ENCODE results near the gene TERF2IP.

The TERF2IP gene

GRCh38 chr16:75626806-75627205, 20.8 kb upstream of the TERF2IP start:
- no peak for TF ChIP-seq ZBTB7A (IDR thresholded peaks at IDR 0.05; ENCODE audit: low read depth)
- no peak for TF ChIP-seq TAF1 (IDR thresholded peaks at IDR 0.05; ENCODE audit: low read depth)
- no peak for TF ChIP-seq USF1 (IDR thresholded peaks at IDR 0.05)
- no peak for TF ChIP-seq NFIC (IDR thresholded peaks at IDR 0.05)
- TF ChIP-seq CEBPB (IDR thresholded peaks at IDR 0.05), result no peak
- no peak for TF ChIP-seq TCF12 (IDR thresholded peaks at IDR 0.05; ENCODE audit: low read depth)

- TF ChIP-seq ZBTB7A (IDR thresholded peaks at IDR 0.05; ENCODE audit: low read depth), result no peak
- TF ChIP-seq NFIC (IDR thresholded peaks at IDR 0.05), result no peak
- no peak for TF ChIP-seq CEBPB (IDR thresholded peaks at IDR 0.05)
- no peak for TF ChIP-seq MAX (IDR thresholded peaks at IDR 0.05)
- no peak for TF ChIP-seq RAD21 (IDR thresholded peaks at IDR 0.05; ENCODE audit: low read depth)
- TF ChIP-seq USF1 (IDR thresholded peaks at IDR 0.05), result no peak
- TF ChIP-seq TCF12 (IDR thresholded peaks at IDR 0.05; ENCODE audit: low read depth), result no peak
- TF ChIP-seq YY1 (IDR thresholded peaks at IDR 0.05; ENCODE audit: low read depth), result no peak
- TF ChIP-seq TEAD4 (IDR thresholded peaks at IDR 0.05), result no peak
- no peak for TF ChIP-seq EP300 (IDR thresholded peaks at IDR 0.05; ENCODE audit: borderline replicate concordance)
- TF ChIP-seq TAF1 (IDR thresholded peaks at IDR 0.05; ENCODE audit: low read depth), result no peak
- no peak for TF ChIP-seq CREB1 (IDR thresholded peaks at IDR 0.05; ENCODE audit: low read depth)
These were observed 19.7 kb upstream of the TERF2IP start for GRCh38 chr16:75627851-75628250.

- no peak for TF ChIP-seq FOXM1 (IDR thresholded peaks at IDR 0.05; ENCODE audit: borderline replicate concordance, low read depth)
- TF ChIP-seq USF1 (IDR thresholded peaks at IDR 0.05), result no peak
- no peak for TF ChIP-seq MAX (IDR thresholded peaks at IDR 0.05)
- no peak for TF ChIP-seq RAD21 (IDR thresholded peaks at IDR 0.05; ENCODE audit: low read depth)
- no peak for TF ChIP-seq EGR1 (IDR thresholded peaks at IDR 0.05)
- no peak for TF ChIP-seq TAF1 (IDR thresholded peaks at IDR 0.05; ENCODE audit: low read depth)
- no peak for TF ChIP-seq CREB1 (IDR thresholded peaks at IDR 0.05; ENCODE audit: low read depth)
- no peak for TF ChIP-seq TCF12 (IDR thresholded peaks at IDR 0.05; ENCODE audit: low read depth)
- no peak for TF ChIP-seq REST (IDR thresholded peaks at IDR 0.05; ENCODE audit: low read depth)
- TF ChIP-seq YY1 (IDR thresholded peaks at IDR 0.05; ENCODE audit: low read depth), result no peak
- no peak for TF ChIP-seq ZBTB7A (IDR thresholded peaks at IDR 0.05; ENCODE audit: low read depth)
- TF ChIP-seq CEBPB (IDR thresholded peaks at IDR 0.05), result no peak
- no peak for TF ChIP-seq NFIC (IDR thresholded peaks at IDR 0.05)
- no peak for TF ChIP-seq EP300 (IDR thresholded peaks at IDR 0.05; ENCODE audit: borderline replicate concordance)
- TF ChIP-seq TEAD4 (IDR thresholded peaks at IDR 0.05), result no peak
These were observed 19.2 kb upstream of the TERF2IP start for GRCh38 chr16:75628351-75628750.

GRCh38 chr16:75629132-75629531, 18.4 kb upstream of the TERF2IP start:
- TF ChIP-seq FOXM1 (IDR thresholded peaks at IDR 0.05; ENCODE audit: borderline replicate concordance, low read depth) (no peak), CREB1 (IDR thresholded peaks at IDR 0.05; ENCODE audit: low read depth) (no peak), TAF1 (IDR thresholded peaks at IDR 0.05; ENCODE audit: low read depth) (no peak), TCF12 (IDR thresholded peaks at IDR 0.05; ENCODE audit: low read depth) (no peak), REST (IDR thresholded peaks at IDR 0.05; ENCODE audit: low read depth) (no peak), CEBPB (IDR thresholded peaks at IDR 0.05) (no peak), RAD21 (IDR thresholded peaks at IDR 0.05; ENCODE audit: low read depth) (no peak), EGR1 (IDR thresholded peaks at IDR 0.05) (no peak)

GRCh38 chr16:75630052-75630451, 17.5 kb upstream of the TERF2IP start:
- TF ChIP-seq USF1 (IDR thresholded peaks at IDR 0.05), result no peak
- TF ChIP-seq CREB1 (IDR thresholded peaks at IDR 0.05; ENCODE audit: low read depth), result no peak
- no peak for TF ChIP-seq YY1 (IDR thresholded peaks at IDR 0.05; ENCODE audit: low read depth)
- no peak for TF ChIP-seq MAX (IDR thresholded peaks at IDR 0.05)
- no peak for TF ChIP-seq CEBPB (IDR thresholded peaks at IDR 0.05)
- no peak for TF ChIP-seq ZBTB7A (IDR thresholded peaks at IDR 0.05; ENCODE audit: low read depth)
- no peak for TF ChIP-seq NFIC (IDR thresholded peaks at IDR 0.05)
- TF ChIP-seq RAD21 (IDR thresholded peaks at IDR 0.05; ENCODE audit: low read depth), result no peak
- TF ChIP-seq TEAD4 (IDR thresholded peaks at IDR 0.05), result no peak
- TF ChIP-seq REST (IDR thresholded peaks at IDR 0.05; ENCODE audit: low read depth), result no peak
- TF ChIP-seq EGR1 (IDR thresholded peaks at IDR 0.05), result no peak
- no peak for TF ChIP-seq FOXM1 (IDR thresholded peaks at IDR 0.05; ENCODE audit: borderline replicate concordance, low read depth)
- no peak for TF ChIP-seq TCF12 (IDR thresholded peaks at IDR 0.05; ENCODE audit: low read depth)
- no peak for TF ChIP-seq TAF1 (IDR thresholded peaks at IDR 0.05; ENCODE audit: low read depth)
- TF ChIP-seq EP300 (IDR thresholded peaks at IDR 0.05; ENCODE audit: borderline replicate concordance), result no peak

Data from Ishikawa (cell line).